NOMO-1 (cell line): Measurements from ENCODE around the gene RARA.
A peak's percentile ranks its signal among the peaks of the same experiment; 100 is the strongest.

Experiments used
- DNase-seq, 2 experiments: peaks; one replicate each; lab custom pipeline; 2025; ENCODE audit not compliant: unreplicated experiment in 2 of 2; lab: John Stamatoyannopoulos, UW

Gene RARA

DNA sequence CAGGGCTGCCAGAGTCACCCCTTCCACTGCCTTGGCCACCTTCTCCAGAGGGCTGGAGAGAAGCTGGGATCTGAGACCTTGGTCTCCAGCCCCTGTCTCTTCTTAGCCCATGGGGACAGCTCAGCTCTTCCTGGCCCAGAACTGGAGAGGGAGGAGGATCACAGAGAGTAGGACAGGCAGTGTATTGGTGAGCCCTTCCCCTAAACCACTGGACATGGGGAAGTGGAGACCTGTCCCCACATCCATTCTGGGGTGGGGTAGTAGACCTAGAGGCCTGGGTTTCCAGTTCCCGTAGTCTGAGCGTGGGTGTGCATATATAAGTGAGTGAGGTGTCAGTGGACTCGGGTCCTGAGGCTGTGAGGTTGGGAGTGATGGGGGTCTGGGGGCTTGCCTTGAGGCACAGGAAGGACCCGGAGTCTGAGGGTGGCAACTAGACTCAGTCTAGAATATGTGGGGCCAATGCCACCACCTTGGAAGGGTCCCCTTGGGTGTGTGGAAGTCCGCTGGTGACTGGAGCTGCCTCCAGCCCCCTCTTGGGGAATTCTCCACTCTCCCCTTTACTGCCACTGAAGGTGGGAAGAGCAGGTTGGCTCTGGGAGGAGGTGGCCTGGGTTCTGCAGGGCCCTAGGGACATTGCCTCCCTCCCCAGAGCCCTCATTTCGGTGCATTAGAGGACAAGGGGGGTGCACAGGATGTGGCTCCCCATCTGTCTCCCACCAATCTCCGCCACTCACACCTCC is 35.6 kb downstream of the RARA start:
- DNase-seq = no peak

DNA sequence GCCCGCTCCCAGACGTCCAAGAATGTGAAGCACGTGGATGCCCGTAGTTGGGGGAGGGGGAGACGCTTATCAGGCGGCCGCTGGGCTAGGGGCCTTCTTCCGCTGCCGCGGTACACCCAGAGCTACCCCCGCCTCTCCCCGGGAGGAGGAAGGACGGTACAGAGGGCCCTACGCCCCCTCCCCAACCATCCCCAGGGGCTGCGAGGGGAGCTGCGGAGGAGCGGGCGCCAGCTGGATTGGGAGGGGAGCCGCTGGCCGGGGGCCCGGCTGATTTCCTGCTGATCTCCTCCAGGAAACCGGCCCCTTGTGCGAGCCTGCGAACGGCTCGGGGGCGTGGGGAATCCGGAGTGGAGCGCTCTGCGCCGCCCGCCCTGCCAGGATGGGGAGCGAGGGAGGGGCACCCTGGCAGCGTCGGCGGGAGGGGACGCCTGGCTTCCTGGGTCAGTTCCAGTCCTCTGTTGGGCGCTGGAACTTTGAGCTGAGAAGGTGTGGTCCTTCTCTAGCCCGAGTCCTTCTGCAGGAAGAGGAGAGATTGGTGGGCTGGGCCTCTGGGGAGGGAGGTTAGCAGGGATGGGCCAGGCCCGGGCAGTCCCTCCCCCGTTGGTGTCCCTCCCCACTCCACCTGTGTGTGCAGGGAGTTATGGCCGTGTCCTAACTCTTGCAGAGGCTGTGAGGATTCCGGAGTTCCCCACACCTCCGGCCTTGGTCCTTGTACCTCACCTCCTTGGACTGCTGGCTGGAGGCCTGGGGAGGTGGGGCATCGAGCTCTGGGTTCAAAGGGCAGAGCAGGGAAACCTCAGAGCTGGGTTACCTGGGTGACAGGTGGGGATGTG is 36.4 kb downstream of the RARA start:
- no peak for DNase-seq

GRCh38 chr17:40345994-40346764 is 37.2 kb downstream of the RARA start:
- DNase-seq = no peak

GRCh38 chr17:40346765-40347158 is 37.8 kb downstream of the RARA start:
- no peak for DNase-seq

GRCh38 chr17:40347319-40348135 is 38.5 kb downstream of the RARA start:
- no peak for DNase-seq

GRCh38 chr17:40348136-40348504 is 39.1 kb downstream of the RARA start:
- no peak for DNase-seq

DNA sequence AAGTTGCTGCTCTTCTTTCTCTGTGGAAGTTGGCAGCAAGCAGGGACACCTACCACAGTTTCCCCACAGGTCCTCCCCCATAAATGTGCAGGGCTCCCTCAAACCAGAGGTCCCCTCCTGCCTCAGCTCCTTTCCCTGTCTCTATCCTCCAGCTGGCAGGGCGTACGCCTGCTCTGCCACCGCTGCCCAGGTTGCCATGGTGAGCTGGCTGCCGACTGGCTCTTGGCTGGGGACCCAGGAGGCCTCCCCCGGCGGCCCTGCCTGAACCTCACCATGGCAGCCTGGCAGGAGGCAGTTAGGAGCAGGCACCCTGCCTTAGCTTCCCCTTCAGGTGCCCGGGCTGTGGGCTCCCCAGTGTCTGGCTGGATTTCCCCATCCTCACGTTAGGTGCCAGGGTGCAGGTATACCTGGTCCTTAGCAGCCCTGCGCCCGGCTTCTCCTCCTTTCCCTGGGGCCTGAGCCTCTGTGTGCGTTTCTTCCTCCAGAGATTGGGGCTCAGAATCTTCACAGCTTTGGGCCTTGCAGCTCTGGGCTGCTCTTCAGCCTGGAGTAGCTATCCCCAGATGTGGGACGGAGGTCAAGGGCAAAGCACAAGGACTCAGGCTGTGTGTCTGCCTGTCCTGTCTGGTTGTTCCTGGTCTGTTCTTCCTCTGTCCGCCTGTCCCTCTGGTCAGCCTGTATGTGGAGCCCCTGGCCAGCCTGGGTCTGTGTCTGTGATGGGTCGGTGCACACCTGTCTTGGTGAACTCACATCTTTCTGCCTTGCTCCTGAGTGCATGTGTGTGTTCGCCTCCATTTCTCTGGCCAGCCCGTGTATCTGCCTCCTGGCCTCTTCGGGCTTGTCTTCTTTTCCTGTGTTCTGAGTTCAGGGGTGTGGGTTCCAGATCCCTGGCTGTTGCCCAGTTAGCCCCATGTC is 39.8 kb downstream of the RARA start:
- no peak for DNase-seq

- no peak for DNase-seq
Observed at GRCh38 chr17:40349477-40349894, 40.5 kb downstream of the RARA start.

GRCh38 chr17:40349895-40350688 is 41.1 kb downstream of the RARA start:
- no peak for DNase-seq

GRCh38 chr17:40350689-40351358 is 41.8 kb downstream of the RARA start:
- no peak for DNase-seq

DNA sequence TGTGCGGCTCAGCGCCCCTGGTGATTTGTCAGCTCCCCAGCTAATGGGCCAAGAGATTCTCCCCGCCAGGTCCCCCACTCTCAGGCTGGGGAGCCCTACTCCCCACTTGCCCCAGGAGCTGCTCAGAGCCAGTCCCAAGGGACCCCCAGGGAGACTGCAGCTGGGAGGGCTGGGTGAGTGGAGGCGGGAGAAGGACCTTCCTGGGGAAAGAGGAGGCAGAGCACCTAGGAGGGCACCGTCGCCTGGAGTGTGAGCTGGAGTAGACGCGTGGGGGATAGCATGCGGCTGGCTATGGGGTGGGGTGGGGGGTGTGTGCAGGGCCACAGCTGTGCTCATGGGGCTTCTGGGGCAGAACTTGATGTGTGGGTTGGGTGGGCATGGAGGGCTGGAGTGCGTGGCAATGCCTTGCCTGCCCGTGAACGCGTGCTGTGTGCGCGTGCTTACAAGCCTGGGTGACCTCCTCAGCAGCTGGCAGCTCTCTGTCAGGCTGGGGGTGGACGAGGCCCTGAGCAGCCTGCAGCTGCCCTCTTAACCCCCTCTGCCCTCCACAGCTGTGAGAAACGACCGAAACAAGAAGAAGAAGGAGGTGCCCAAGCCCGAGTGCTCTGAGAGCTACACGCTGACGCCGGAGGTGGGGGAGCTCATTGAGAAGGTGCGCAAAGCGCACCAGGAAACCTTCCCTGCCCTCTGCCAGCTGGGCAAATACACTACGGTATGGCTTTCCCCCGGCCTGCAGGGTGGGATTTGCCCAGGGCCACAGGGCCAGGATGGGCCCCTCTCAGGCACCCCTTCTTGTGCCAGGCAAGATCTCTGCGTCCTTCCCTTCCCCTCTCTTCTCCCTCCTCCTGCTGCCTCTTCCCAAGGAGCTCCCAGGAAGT is 42.6 kb downstream of the RARA start:
- no peak for DNase-seq

DNA sequence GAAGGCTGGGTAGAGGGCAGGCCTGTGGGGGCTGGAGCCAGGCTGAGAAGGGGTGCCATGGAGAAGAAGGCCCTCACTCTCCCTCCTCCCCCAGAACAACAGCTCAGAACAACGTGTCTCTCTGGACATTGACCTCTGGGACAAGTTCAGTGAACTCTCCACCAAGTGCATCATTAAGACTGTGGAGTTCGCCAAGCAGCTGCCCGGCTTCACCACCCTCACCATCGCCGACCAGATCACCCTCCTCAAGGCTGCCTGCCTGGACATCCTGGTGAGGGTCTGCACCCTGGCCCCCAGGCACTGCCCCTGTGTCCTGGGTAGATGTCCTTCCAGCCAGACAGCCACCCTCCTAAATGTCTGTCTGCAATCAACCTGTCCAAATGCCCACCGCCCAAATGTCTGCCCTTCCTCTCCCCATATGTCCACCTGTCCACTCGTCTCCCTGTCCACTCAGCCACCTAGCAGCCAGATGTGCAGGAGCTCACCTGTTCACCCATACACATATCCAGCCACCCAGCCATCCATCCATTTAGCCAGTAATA is 43.3 kb downstream of the RARA start:
- no peak for DNase-seq

DNA sequence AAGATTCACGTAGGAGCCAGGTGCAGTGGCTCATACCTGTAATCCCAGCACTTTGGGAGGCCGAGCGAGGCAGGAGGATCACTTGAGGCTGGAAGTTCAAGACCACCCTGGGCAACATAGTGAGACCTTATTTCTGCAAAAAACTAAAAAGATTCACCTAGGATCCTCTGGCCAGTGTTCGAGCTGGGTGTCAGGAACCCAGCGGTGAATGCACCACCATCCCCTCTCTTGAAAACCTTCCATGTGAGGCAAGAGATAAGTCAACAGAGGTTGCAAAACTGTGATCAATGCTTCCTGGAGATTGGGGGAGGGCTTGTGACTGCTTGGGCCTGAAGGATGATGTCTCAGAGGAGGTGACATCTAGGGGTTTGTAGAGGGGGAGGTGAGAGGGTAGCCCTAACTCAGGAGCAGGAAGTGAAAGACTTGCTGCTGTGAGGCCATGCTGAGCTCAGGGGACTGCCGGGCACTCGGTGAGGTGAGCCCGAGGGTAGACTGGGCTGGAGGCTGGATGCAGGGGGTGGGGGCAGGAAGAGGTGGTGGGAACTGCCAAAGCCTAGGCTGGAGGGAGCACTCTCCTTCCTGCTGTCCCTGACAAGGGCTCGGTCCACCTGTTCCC is 43.9 kb downstream of the RARA start:
- peak; percentile 93 to 98 for DNase-seq

- no peak for DNase-seq
Observed at GRCh38 chr17:40354221-40355122, 45.5 kb downstream of the RARA start.

- DNase-seq = peak; percentile 21 to 49
Observed at GRCh38 chr17:40355123-40355803, 46.3 kb downstream of the RARA start.
